Fibroblast of upper back skin (primary cell): ENCODE results near the gene TRIM2.
"Not testable (repeated sequence)": the region's sequence is repeated elsewhere in the genome, so short reads cannot be mapped to it uniquely, and the experiment has no call there.

ENCODE experiments used
- DNase-seq: peaks from one replicate; pipeline ENCODE4 v3.0.0-alpha.2; 2013

Gene TRIM2

DNA sequence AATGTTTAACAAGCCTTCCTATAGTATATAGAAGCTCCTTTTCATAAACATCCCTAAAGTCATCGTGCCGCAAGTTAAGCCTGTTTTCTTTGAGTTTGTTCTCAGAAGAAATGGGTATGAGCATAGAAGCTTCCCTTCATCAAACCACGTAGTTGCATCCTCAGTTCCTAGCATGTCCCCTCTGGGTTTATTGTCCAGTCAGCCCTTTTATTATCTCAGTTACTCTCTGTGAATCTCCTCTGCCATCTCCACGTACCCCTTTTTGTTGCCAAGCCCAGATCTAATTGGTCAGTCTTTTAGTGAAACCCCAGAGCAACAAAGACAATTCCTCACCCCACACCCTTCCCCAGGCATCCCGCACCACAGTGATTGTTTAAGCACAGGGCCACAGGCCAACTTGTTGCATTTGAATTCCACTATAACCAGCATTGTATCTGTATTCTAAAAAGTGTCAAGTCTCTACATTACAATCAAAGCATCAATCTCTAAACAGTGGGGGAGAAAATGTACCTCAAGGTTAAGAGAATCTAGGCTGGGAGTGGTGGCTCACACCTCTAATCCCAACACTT, 12.4 kb upstream of the TRIM2 start:
- no peak for DNase-seq

DNA sequence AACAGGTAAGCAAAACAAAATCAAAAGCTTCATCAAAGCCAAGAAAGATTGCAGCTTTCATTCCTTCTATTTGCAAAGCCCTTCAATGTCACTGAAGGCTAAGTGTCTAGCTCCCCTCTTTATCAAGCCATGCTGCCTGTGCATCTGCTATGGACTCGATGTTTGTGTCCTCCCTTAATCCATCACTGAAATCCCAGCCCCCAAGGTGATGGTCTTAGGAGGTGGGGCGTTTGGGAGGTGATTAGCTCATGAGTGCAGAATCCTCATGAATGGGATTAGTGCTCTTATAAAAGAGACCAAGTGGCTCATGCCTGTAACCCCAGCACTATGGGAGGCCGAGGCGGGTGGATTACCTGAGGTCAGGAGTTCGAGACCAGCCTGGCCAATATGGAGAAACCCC, 6.9 kb upstream of the TRIM2 start:
- DNase-seq, result no peak

DNA sequence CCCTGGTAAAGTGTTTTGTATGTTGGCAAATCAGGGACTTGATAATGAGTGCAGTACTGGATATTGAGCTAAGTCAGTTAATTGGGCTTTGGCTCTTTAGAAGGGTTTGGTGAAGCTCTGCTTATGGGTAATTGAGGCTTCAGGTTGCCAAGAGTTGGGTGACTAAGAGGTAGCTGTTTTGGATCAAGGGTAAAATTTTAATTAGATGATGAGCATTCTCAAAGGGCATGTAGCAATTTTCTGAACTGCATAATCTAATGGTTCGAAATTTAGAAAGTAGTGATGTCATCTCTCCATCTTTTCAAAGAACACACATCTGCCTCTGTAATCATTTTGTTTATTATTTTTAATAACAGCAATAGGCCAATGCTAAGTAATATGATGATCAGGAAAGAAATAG, 5.5 kb upstream of the TRIM2 start:
- DNase-seq, result no peak

DNA sequence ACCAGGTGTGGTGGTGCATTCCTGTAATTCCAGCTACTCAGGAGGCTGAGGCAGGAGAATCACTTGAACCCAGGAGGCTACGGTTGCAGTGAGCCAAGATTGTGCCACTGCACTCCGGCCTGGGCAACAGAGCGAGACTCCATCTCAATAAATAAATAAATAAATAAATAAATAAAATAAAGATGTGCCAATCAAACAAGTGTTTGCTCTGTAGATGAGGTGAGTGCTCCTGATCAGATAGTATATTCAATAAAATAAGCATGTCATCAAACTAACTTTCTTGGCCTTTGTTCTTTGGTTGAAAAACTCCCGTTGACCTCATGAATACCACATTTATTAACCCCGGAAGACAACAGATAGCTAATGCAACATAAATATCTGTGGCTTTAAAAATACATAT, 497 bp upstream of the TRIM2 start:
- not testable (repeated sequence) for DNase-seq

DNA sequence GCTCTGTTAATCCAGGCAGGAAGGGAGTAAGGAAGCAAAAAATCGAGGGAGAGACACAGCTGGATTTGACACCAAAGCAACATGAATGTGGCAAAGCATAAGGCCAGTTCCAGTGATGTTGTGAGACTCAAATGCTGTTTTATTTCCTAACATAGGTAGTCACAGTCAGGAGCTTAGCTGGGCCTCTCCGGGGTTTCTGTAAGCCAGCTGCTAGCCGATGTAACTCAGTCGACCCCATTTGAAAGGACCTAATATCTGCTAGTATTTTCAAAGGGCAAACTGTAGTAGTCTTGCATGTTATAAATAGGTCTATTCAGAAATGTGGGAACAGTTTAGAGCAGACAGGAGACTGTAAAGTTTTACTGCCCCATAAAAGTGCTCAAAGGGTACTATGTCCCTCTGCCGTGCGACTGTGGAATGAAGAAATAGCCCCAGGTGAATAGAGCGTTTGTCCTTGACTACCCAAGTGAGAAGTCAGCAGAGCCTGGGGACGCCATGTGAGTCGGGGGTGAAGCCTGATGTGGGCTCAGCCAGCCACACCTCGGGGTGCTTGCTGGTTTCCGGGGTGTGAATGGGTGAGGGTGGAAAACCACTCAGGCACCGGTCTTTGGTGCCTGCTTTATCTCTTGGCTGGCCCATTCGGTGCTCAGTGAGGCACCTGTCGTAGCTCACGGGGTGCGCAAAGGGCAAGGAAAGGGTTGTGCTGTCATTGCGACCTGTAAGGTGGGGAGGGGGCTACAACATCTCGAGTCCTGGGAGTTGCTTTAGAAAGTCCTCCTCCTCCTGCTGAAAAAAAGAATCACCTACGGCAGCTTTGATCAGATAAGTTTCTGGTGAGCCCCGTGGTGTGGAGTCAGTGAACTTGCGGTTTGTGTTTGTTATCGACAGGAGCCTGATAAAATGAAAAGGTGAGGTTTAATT, 745 bp downstream of the TRIM2 start:
- DNase-seq, result no peak

DNA sequence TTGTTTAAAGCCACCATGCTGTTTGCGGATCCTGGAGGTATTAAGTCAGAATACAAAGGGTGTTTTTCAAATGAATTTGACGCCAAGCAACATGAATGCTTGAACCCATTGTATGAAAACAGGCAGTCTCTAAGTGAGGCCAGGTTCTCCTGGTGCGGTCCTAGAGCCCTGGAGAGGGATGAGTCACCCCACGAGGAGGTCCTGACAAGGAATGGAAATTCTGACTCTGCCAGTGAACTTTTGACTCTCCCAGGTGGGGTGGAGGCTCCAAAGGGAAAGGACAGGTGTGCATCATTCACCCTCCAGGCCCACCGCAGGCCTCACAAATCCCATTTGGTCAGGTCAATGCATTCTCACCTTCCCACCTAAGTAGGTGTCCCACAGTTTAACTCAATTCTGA, 1.5 kb downstream of the TRIM2 start:
- peak; percentile 45 for DNase-seq

DNA sequence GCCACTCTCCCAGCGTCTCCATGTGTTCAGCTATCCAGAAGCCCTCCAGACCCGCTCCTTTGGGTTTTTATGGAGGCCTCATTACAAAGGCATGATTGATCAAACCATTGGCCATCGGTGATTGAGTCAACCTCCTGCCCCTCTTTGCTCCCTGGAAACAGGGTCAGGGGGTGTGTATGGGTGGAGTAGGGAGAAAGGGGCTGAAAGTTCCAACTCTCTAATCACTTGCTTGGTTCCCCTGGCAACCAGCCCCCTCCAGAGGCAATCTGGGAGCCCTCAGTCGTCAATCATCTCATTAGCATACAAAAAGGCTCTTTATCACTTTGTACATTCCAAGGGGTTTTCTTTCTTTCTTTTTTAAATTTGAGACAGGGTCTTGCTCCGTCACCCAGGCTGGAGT, 2.3 kb downstream of the TRIM2 start:
- no peak for DNase-seq

DNA sequence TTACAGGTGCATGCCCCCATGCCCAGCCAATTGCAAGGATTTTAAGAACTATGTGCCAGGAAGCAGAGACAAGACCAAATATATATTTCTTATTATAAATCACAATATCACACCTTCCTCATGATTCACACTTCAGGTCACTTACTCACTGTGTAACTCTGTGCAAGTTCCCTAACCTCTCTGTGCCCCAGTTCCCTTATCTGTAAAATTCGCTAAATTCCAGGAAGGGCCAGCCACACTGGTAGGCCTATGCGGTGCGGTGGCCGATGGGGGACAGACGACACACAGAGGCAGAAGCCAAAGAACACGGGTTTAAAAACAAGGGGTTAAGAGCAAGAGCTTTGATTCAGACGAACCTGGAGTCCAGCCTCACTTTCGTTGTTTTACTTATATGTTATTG, 2.8 kb downstream of the TRIM2 start:
- DNase-seq, result no peak

DNA sequence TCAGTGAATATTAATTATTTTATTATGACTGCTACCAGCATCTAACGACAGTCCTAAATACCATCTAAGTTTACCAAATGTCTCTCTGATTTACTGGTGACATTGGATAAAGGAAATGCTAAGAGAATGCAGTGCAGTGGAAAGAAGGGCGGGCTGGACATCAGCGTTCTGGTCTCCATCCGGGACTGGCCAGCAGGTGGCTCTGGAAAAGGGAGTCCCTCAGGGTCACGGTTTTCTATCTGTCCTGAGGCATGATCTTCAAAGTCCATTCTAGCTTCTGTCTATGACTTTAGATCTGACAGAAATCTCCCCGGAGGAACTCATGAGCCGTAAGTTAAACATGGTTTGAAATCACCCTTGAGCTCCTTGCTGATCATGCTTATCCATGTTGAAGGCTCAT, 3.3 kb downstream of the TRIM2 start:
- no peak for DNase-seq

DNA sequence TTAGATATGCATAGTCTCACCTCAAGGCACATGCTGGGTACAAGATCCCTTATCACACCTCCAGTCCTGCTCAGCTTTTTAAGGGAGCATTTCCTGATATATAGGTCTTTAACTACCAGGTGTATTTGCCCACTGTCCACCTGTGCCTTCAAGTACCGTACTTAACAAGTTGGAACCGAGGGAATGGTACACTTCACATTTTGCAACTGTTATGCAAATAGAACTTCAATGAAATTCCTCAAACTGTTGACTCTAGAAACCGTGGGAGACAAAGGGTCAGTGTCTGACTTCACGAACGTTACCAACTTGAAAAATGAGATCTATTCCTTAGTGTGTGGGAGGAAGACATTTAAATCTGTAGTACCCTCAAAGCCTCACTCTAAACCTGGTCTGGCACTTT, 5.2 kb downstream of the TRIM2 start:
- DNase-seq, result no peak

DNA sequence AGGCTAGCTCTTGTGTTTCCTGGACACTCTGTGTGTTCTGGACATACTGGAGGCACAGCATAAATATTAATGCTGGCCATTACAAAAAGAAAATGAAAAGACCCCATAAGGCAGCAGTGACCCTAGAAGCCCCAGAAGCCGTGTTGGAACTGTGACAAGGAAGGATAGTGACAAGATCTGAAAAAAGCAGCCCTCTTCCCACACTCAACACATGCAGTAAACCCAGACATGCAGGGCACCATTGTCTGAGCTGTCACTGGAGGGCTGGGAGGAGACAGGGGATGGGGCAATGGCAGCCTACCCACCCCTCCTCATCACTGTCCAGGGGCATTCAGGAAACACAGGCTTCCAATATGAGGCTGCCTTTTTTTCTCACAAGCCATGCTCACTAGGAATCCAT, 6.5 kb downstream of the TRIM2 start:
- DNase-seq, result no peak

DNA sequence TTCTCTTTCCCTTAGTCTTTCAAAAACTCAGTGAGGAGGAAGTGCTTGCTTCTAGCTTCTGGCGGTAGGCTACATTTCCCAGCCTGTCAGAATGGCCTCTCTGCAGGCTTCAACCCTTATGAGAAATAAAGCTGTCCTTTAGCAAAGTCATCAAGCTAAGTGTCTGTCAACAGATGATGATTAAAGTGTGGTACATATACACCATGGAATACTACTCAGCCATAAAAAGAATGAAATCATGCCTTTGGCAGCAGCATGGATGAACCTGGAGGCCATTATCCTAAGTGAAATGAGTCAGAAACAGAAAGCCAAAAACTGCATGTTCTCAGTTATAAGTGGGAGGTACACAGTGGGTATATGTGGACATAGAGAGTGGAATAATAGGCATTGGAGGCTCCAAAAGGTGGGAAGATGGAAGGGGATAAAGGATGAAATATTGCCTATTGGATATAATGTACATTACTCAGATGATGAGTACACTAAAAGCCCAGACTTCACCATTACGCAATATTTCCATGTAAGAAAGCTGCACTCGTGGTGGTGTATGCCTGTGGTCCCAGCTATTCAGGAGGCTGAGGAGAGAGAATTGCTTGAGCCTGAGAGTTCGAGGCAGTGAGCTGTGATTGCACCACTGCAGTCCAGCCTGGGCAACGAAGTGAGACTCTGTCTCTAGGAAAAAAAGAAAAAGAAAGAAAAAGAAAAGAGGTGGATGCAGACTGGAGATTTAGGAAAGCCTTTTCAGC, 7.9 kb downstream of the TRIM2 start:
- peak; percentile 90 for DNase-seq

DNA sequence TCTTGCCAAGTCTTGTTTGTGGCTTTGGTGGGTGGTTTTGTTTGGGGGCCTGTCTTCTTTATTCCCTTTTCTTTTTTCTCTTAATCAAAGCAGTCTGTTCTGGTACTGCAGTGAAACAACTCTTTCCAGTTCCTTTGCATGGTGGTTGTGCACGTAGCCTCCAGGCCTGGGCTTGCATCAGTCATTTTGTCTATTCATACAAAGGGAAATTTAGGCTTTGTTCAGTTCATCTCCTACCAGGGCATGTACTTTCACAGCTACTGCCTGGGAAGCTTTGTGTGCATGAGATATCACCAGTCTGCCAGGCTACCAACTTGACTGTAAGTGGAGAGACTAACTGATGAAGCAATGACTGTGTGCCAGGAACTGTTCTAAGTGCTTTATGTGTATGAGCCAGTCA, 8.5 kb downstream of the TRIM2 start:
- DNase-seq, result no peak

DNA sequence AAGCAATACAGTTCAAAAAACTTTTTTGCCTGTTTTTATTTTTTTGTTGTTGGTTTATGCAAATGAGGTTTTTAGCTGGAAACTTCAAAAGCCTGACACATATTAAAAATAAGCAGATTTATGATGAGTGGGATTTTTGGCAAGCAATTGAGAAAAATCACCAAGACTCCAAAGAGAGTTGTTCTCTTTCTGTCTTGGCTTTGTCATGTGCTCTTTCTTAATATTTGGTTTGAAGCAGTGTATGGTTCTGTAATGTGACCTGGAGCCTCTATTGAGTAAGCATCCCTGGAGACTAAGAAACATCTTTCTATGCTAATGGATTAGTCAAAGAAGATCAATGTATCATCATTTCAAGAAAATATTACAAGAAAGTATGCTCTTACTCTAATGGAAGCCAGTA, 11.7 kb downstream of the TRIM2 start:
- peak; percentile 55 for DNase-seq

DNA sequence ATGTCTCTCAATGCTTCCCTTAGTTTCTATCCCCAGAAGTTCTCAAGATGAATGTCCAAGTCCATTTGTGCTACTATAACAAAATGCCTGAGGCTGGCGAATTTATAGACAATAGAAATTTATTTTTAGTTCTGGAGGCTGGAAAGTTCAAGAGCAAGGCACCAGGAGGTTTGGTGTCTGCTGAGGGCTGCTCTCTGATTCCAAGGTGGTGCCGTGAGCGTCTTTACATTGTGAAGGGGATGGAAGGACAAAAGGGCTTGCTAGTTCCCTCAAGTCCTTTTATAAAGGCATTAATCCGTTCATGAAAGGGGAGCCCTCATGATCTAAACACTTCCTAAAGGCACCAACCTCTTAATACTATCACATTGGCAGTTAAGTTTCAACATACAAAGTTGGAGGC, 12.3 kb downstream of the TRIM2 start:
- DNase-seq, result no peak

DNA sequence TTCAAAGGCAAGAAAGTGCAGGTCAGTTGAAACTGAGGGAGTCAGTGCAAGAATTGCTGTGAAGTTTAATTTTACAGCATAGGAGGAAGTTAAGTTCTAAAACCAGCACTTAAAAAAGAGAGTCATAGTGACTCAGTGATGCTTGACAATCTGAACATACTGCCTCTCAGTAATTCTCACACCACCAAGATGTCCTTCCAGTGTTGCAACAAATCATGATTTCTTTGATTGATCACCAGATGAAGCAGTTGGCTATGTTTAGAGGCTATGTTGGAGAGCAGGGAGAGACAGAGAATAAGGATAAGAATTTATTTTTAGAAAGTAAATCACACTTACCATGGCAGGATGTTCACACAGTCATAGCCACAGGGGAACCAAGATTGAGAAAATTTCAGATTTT, 13.2 kb downstream of the TRIM2 start:
- DNase-seq, result peak; percentile 87

DNA sequence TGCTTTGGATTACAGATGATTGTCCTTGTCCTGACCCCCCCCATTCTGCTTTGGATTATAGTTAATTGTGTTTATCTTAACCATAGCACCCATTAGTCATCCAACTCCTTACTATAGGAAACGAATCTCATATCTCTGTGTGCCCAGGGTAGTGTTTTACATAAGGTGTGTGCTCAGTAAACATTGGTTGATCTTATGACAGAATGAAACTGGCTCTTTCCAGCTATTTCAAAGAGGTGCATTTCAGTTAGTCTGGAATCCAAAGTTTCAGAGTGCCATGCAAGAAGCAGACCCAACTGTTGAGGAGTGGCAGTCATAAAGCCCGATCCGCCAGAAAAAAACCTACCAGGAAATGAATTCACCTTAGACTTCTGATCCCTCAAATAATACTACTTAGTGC, 14.7 kb downstream of the TRIM2 start:
- DNase-seq, result no peak

DNA sequence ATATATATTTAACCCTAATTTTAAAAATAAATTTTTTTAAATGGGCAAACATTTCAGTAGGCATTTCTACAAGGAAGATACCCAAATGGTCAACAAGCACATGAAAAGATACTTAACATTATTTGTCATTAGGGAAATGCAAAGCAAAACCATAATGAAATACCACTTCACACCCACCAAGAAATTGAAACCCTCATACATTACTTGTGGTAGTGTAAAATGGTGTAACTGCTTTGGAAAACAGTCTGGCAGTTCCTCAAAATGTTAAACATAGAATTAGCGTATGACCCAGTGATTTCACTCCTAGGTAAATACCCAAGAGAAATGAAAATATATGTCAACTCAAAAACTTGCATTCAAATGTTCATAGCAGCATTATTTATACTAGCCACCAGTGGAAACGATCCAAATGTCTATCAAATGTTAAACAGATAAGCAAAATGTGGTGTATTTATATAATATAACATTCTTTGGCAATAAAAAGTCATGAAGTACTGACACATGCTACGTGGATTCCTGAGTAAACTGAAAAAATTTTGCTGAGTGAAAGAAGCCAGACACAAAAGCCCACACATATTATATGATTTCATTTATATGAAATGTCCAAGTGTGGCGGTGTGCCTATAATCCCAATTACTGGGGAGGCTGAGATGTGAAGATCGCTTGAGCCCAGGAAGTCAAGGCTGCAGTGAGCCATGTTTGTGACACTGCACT, 16.6 kb downstream of the TRIM2 start:
- DNase-seq, result peak; percentile 87

DNA sequence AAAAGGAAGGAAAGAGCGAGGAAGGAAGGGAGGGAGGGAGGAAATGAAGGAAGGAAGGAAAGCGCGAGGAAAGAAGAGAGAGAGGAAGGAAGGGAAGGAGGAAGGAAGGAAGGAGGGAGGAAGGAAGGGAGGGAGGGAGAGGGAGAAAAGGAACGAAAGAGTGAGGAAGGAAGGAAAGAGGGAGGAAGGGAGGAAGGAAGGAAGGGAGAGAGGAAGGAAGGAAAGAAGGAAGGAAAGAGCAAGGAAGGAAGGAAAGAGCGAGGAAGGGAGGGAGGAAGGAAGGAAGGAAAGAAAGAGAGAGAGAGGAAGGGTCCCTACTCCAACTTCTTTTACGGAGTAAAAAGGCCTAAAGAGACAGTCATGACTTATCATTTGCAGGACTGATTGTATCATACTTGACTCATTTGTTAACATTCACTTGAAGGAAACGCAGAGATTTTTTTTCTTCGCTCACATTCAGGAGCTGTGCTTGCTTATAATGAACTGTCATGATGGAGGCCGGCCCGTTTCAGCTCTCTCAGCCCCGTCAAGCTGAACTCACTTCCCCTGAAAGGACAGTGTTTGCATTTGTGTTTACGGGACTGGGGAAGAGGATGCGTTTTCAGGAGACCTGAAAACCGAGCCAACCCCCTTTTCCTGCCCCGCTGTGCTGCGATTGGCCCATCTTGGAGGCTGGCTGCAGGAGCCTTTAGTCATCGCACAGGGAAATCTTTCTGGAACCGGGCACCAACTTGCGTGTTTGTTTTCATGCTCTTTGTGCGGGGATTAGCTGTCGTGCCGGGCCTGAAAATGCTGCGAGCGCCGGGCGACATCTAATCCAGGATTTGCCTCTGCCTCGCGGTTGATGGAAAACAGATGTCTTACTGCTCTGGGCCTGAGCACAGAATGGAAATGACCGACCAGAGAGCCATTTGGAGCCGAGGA, 17.8 kb downstream of the TRIM2 start:
- DNase-seq, result peak; percentile 84

DNA sequence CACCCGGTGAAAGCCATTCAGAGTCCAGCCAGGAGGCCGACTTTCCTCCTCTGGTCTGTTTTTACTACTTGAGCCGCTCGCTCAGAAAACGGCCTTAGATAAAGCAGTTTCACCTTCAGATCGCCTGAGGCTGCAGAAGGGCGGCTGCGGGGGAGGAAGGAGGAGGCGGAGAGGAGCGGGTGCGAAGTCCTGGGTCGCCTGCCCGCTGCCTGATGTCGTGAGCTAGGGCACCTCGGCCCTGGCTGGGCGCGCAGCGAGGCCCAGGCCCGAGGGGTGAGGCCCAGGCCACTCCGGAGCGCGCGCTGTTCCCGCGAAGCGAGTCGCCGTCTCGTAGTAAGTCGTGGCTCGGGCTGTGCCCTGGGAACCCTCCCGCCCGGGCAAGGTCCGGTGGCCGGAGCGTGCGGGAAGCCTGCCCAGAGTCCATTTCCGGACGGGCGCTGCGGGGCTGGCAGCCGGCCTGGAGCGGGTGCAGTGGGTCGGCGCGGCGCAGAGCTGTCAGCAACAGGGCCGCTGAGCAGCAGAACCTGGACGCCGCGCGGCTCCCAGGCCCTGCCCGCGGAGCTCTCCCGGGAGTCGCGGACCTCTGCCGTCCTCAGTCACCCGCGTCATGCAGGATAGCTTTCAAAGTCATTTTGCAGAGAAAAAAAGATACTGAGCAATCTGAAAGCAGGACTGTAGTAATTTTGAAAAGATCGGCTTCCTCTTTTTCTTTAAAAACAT, 18.6 kb downstream of the TRIM2 start:
- no peak for DNase-seq

DNA sequence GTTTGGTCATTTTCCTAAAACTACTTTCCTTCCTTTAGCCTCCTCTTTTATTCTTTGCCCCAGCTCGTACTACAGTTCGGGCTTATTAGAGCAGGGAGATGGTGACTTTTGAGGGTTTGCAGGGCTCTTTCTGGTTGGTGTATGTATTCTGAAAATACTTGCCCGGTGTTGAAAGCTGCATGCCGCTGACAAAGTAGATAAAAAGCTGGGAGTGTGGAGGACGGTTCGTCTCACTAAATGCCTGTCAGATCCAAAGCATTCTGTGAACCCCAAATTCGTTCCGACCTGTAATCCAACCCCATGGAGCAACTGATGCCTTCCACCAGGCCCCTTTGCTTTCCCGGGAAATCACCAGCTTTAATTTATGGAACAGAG, 19.2 kb downstream of the TRIM2 start:
- no peak for DNase-seq

DNA sequence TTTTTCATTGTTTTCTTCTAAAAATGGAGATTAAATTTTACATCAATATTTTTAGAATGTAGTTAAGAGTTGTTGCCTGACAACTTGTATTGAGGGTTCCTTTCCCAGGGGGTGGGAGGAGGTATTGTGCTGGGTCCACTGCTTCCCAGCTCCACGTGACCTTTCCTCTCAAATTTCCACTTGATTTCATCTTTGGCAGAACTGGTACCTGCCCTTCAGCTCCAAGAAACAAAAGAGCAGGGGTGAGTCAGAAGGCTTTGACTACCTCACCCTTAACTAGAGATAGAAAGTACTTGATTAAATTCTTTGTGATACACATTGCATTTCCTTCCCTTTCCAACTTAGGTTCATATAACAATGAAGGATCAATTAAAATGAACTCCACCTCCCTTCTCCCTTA, 19.7 kb downstream of the TRIM2 start:
- DNase-seq, result no peak
